CD4-positive, alpha-beta T cell treated with Interferon gamma for 1 hour (primary cell): ENCODE data around the gene RPL27A.

Experiments
- DNase-seq: peaks from one replicate; pipeline ENCODE4 v3.0.0-alpha.2; 2020

The RPL27A gene

GRCh38 chr11:8723711-8724110, 41.1 kb downstream of the RPL27A start:
- no peak for DNase-seq

GRCh38 chr11:8724682-8725081, 42.1 kb downstream of the RPL27A start:
- no peak for DNase-seq

DNA sequence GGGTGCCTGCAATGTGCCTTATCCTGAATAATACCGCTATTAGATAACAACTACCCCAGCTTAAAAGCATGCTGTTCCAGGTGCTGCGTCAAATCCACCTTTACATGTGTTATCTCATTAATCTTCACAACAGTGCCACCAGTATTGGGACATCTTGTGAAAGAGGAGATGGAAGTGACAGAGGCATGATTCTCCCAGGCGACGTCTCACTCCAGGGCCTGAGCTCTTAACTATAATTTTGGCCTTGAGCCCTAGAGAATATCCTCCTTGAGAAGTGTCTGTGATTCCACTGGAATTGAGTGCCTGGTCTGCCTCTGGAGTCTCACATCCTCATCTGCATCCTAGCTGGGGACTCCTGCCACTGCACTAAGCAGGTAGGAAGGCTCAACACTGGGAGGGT, 43.8 kb downstream of the RPL27A start:
- no peak for DNase-seq

GRCh38 chr11:8728563-8728962, 46.0 kb downstream of the RPL27A start:
- no peak for DNase-seq

- DNase-seq, result no peak
Measured at GRCh38 chr11:8729067-8729466, 46.5 kb downstream of the RPL27A start.

DNA sequence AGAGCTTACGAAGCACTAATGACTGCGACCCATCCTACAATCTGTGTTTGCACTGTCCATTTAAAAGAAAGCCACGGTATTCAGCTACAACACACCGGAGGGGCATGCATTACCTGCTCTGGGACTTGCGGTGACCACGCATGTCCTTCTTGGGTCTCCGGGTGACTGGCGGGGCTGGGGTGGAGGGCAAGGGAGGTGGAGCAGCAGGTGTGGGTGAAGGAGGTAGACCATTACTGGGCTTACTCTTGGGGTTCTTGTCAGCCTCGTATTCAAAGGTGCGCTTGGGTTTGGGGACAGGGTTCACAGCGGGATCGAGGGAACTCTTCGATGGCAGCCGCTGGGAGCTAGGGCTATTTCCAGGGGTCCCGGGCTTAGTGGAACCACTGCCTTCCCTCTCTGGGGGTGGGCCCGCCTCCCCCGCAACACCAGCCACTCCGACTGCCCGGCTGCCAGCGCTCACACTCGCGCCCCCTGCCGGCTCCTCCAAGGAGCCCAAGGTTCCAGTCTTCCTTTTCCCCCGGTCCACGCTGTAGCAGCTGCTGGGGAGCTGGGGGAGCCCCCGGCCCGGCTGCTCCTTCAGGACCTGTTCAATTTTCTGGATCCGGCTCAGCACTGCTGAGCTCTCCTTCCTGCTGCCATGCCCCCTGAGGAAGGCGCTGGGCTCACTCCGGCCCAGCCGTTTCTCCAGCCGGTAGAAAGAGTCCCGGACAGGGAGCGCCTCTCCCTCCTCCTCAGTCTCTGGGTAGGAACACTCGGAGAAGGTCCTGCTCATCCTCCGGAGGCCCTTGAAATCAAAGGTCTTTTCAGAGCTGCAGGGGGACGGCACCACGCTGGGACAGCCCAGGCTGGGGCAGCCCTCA, 47.5 kb downstream of the RPL27A start:
- no peak for DNase-seq

GRCh38 chr11:8730697-8731020, 48.1 kb downstream of the RPL27A start:
- DNase-seq, result no peak

DNA sequence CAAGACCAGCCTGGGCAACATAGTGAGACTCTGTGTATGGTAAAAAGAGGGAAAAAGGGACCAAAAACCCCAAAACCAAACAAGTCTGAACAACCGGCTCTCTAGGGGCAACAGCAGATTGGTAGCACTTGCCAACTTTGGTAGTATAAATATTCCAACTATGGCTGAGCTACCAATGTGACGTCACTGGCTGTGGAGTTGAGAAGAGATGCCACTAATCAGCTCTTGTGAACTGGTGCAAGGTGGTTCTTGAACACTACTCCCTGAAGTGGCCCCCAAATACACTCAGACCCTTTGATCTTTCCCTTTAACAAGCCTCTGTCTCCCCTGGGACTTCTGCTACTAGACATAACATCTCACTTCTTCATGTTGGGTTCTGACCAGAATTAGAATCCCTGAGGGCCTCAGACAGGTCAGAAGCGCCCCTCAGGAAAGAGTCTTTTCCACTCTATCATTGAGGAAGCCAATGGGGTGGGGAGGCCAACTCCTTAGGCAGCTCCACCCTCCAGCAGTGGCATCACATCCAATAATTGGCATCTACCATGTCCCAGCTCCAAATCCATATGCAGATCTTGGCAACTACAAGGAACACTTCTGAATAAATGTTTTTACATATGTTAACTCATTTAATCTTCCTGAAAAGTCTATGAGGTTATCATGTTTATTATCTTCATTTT, 49.2 kb downstream of the RPL27A start:
- no peak for DNase-seq

- peak; percentile 33 for DNase-seq
Measured at GRCh38 chr11:8732324-8732670, 49.7 kb downstream of the RPL27A start.

DNA sequence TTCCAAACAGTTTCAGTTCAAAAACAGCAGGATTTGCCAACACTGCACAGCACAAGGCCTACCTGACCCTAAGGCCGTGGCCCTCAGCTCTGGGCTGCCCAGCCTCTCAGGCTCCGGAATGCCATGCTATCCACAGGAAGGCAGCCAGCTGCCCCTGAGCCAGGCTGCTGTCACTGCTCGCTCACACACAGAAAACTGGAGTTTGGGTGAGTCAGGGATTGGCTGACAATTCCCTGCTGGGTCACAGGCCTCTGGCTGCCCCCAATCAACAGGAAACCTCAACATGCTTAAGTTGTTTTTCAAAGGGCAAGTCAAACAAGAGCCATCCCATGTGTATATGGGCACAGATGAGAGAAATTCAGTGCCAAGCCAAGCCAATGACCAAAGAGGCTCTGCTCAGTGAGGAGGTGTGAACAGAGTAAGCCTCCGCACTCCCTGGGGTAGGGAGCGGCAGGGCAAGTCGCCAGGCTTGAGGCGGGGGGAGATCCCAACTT, 50.2 kb downstream of the RPL27A start:
- DNase-seq, result no peak

DNA sequence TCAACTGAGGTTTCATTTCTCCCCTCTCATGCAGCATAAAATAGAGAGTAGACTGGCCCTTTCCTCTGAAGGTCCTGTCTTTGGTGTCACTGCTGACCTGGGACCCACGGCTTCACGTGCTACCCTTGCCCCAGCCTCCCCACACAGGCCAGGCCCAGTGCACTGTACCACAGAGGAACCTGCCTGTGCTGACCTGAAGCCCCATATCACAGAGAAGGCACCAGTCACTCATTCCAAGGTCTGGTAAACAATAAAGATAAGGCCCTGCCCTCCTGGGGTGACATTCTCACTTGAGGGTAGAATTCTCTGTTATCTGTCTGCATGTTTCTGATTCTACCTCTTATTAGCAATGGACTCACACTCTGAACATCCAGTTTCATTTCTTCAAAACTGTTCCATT, 51.3 kb downstream of the RPL27A start:
- no peak for DNase-seq

DNA sequence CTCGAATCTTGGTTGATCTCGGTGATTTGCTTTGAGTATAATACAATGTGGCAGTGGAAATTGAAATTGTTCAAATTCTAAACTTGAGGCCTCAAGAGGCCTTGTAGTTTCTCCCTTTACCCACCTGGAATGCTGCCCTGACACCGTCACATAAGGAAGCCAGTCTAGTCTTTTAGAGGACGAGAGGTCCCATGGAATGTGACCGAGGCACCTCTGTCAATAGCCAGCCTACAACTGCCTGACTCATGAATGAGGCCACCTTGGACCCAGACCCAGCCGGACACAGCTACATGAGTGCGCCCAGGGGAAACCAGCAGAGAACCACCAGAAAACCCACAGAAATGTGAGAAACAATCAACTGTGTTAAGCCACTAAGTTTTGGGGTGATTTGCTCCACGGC, 52.5 kb downstream of the RPL27A start:
- DNase-seq, result no peak

- no peak for DNase-seq
Measured at GRCh38 chr11:8739309-8739793, 56.8 kb downstream of the RPL27A start.
